Erythroblast (primary cell): Measurements from ENCODE around the gene SLC26A9.

Experiments
- GATA1 ChIP-seq: IDR thresholded peaks from 2 replicates; pipeline ENCODE4 v1.6.1; 2011; ENCODE audit warnings: low read depth, mild to moderate bottlenecking, control low read depth, low read length, moderate library complexity
- POLR2A ChIP-seq: IDR thresholded peaks from 2 replicates; pipeline ENCODE4 v1.6.1; 2011; ENCODE audit warnings: mild to moderate bottlenecking, low read length

DNA sequence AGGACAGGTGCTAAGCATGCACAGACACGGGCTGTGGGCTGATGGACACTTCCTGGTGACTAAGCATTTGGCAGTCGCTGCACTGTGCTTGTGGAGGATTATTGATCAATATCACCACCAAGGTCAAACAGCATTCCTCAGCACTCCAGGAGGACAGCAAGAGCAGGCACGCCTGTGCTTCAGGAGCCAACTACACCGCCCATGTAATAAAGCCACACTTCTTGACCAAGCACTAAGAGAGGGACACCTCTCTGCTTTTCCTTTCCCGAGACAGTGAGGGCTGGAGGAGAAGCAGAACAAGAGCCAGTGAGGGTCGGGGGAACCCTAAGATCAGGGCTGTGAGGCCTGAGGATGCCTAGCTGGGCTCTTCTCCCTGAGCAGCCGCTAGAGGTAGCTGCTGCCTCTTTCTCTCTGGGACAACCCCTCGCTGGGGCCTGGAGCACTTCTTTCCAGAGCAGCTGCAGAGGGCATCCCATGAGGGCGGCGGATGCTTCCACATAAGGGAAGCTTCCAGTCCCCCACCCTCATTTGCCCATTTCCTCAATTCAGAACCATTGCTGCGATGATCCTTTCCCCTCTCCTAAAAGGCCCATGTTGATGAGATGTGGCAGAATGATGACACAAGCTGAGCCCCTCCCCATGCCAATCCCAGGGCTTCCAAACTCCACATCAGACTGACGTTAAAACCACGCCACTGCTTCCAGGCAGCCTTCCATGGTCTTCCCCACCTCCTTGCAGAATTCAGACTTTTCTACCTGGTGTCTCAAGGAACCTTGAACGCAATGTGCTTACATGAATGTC is 40.9 kb upstream of the SLC26A9 start:
- TF ChIP-seq POLR2A (no peak), GATA1 (no peak)
